Measurements from ENCODE around the gene DAZAP1. TPM values are rescaled to one million over a fixed set of nuclear protein-coding genes. Genes with fewer than 3 reads are reported as not detected.

Gene DAZAP1
- total and polyA plus RNA-seq, 2 experiments from 2014 or later: 35.8 to 46.8 TPM

DNA sequence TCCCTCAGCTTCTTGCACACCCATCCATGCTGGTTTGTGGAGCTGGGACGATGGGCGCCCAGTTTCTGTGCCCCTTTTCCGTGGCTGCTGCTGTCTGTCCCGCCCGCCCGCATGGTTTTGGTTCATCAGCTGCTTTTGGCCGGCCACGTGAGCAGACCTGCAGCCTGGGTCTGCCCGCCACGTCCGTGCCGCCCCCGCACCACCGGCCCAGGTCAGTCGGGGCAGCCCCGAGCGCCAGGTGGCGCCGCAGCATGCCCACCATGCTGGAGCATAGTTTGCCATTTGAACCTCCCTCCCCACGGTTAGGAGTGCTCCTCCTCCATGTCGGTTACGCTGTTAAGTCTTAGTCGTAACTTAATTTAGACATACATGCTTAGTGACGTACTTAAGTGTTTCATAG lies 15.6 kb downstream of the DAZAP1 start:
- DNase-seq (ENCODE audit: low spot score): no peak
- TF ChIP-seq EZH2 (IDR thresholded peaks at IDR 0.05; ENCODE audit: borderline replicate concordance) (no peak), EZH2phosphoT487 (IDR thresholded peaks at IDR 0.05; ENCODE audit: low read depth, severe bottlenecking, unreplicated experiment) (no peak)
- TF ChIP-seq, protein P1, sequence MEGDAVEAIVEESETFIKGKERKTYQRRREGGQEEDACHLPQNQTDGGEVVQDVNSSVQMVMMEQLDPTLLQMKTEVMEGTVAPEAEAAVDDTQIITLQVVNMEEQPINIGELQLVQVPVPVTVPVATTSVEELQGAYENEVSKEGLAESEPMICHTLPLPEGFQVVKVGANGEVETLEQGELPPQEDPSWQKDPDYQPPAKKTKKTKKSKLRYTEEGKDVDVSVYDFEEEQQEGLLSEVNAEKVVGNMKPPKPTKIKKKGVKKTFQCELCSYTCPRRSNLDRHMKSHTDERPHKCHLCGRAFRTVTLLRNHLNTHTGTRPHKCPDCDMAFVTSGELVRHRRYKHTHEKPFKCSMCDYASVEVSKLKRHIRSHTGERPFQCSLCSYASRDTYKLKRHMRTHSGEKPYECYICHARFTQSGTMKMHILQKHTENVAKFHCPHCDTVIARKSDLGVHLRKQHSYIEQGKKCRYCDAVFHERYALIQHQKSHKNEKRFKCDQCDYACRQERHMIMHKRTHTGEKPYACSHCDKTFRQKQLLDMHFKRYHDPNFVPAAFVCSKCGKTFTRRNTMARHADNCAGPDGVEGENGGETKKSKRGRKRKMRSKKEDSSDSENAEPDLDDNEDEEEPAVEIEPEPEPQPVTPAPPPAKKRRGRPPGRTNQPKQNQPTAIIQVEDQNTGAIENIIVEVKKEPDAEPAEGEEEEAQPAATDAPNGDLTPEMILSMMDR (IDR thresholded peaks at IDR 0.05; ENCODE audit: poor library complexity): no peak
- Histone ChIP-seq H3K9me2 (replicated peaks; ENCODE audit: insufficient read depth) (no peaks in the 10 kb centered on the region), H3K4me3 (no peak overlapping the region), H3K9me3 (ENCODE audit: low read depth) (no peaks in the 10 kb centered on the region), H3K27me3 (no peaks in the 10 kb centered on the region), H4K20me1 (ENCODE audit: insufficient read depth, poor library complexity, severe bottlenecking) (peaks cover 23% of the 10 kb centered on the region), H3K36me3 (replicated peaks; ENCODE audit: insufficient read depth, low read depth) (no peaks in the 10 kb centered on the region), H3K4me2 (no peak overlapping the region), H3K27ac (no peak overlapping the region), H3K4me1 (ENCODE audit: insufficient read depth) (peaks cover 22% of the 10 kb centered on the region), H2AFZ (no peak overlapping the region), H3K79me2 (peaks cover 93% of the 10 kb centered on the region)
- WGBS (ENCODE audit: low lambda C conversion rate, missing lambda C conversion rate): 93% methylated on average over 24 of the region's 24 CpGs

DNA sequence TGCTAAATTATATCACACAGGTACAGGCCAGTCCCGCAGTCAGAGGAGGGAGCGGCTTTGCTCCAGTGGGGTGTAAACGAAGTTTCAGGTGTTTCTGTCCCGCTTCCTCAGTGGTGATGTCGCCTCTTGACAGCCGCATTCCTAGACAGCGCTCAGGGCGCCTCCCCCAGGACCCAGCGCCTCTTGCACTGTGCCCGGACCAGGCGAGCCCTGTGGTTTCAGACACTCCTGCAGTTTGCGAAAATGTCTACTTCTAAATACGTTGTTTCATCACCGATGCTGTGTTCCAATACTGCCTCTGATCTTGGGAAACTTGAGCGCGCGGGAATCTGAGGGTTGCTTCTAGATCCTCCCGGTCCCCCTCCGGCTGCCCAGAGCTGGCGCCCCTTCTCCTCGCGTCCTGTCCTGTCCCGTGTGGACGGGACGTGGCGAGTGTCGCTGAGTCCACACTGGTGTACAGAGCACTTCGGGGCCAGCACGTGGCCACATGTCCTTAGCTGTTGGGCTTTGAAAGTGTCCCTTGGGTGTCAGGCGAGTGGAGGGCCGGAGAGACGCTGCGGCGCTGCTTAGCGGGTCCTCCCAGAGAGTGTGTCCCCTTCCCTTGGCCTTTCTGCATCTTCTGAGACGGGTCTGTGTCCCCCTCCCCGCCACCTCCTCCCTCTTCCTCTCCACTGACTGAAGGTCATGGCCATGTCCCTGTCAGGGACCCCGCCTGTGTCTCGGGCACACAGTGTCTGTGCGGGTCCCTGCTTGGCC lies 16.2 kb downstream of the DAZAP1 start:
- Histone ChIP-seq H3K36me3 (replicated peaks; ENCODE audit: insufficient read depth, low read depth) (no peaks in the 10 kb centered on the region), H3K4me1 (ENCODE audit: insufficient read depth) (peaks cover 18% of the 10 kb centered on the region), H4K20me1 (ENCODE audit: insufficient read depth, poor library complexity, severe bottlenecking) (peaks cover 21% of the 10 kb centered on the region), H3K4me2 (no peak overlapping the region), H3K9me3 (ENCODE audit: low read depth) (no peaks in the 10 kb centered on the region), H3K4me3 (no peak overlapping the region), H3K9me2 (replicated peaks; ENCODE audit: insufficient read depth) (no peaks in the 10 kb centered on the region), H3K27me3 (no peaks in the 10 kb centered on the region), H2AFZ (no peak overlapping the region), H3K27ac (peak overlapping the region; percentile 71), H3K79me2 (peaks cover 91% of the 10 kb centered on the region)
- 94% methylated on average over 37 of the region's 40 CpGs for WGBS (ENCODE audit: low lambda C conversion rate, missing lambda C conversion rate)
- TF ChIP-seq, protein P1 (IDR thresholded peaks at IDR 0.05; ENCODE audit: poor library complexity): no peak
- TF ChIP-seq EZH2phosphoT487 (IDR thresholded peaks at IDR 0.05; ENCODE audit: low read depth, severe bottlenecking, unreplicated experiment): no peak
- DNase-seq (ENCODE audit: low spot score): no peak

DNA sequence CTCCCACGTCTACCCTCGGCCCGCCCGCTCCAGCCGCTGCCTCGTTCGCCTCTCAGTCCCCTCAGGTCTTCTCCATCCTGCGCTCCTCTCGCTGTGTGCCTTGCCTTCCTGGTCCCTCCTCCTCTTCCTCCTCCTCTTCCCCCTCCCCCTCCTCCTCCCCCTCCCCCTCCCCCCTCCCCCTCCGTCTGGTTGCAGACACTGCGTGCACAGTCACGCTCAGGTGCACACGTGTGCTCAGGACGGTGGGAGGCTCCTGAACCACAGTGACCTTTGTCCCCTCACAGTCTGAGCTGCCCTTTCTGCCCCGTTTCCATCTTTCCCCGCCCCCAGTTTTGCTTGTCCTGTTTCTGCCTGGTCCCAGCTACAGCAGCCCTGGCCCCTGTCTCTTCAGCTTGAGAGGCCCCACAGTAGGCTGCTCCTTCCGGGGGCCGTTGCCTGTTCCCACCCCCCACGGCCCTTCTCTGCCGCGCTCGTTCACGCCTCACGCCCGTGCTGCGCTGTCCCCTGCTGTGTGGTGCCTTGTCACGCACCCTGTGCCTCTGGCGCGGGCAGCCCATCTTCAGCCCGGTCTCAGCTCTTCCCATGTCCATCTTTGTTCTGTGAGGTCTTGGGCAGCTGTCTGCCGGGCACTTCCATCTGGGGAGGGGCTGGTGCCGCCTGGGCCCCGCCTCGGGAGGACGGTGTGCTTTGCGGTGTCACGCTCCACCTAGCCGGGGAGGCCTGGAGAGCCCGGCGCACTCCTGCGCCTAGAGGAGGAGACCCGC lies 17.0 kb downstream of the DAZAP1 start:
- Histone ChIP-seq H3K27ac (peak overlapping the region; percentile 86), H3K36me3 (replicated peaks; ENCODE audit: insufficient read depth, low read depth) (no peaks in the 10 kb centered on the region), H3K4me1 (ENCODE audit: insufficient read depth) (peaks cover 16% of the 10 kb centered on the region), H3K27me3 (no peaks in the 10 kb centered on the region), H3K79me2 (peaks cover 88% of the 10 kb centered on the region), H4K20me1 (ENCODE audit: insufficient read depth, poor library complexity, severe bottlenecking) (peaks cover 15% of the 10 kb centered on the region), H3K4me2 (peak overlapping the region; percentile 56), H2AFZ (no peak overlapping the region), H3K9me2 (replicated peaks; ENCODE audit: insufficient read depth) (no peaks in the 10 kb centered on the region), H3K9me3 (ENCODE audit: low read depth) (no peaks in the 10 kb centered on the region), H3K4me3 (no peak overlapping the region)
- peak; percentile 77 for DNase-seq (ENCODE audit: low spot score)
- 82% methylated on average over 20 of the region's 42 CpGs for WGBS (ENCODE audit: low lambda C conversion rate, missing lambda C conversion rate)
- no peak for TF ChIP-seq EZH2phosphoT487 (IDR thresholded peaks at IDR 0.05; ENCODE audit: low read depth, severe bottlenecking, unreplicated experiment)
- no peak for TF ChIP-seq EZH2 (IDR thresholded peaks at IDR 0.05; ENCODE audit: borderline replicate concordance)
- TF ChIP-seq, protein P1 (IDR thresholded peaks at IDR 0.05; ENCODE audit: poor library complexity): no peak

All from hepatocyte (in vitro differentiated cells).